GM10266 (cell line): Measurements from ENCODE around the gene CARD6.
"Not testable (repeated sequence)": the region's sequence is repeated elsewhere in the genome, so short reads cannot be mapped to it uniquely, and the experiment has no call there.

Experiments used
- DNase-seq: peaks from one replicate; pipeline ENCODE4 v3.0.0; 2012; ENCODE audit errors: extremely low spot score
- TF ChIP-seq, protein P1 (sequence below): IDR thresholded peaks from 2 replicates; pipeline ENCODE4 v1.5.1; 2012; ENCODE audit warnings: mild to moderate bottlenecking, low read depth; ENCODE audit not compliant: control insufficient read depth, insufficient read depth; ENCODE audit errors: missing control alignments

The CARD6 gene

DNA sequence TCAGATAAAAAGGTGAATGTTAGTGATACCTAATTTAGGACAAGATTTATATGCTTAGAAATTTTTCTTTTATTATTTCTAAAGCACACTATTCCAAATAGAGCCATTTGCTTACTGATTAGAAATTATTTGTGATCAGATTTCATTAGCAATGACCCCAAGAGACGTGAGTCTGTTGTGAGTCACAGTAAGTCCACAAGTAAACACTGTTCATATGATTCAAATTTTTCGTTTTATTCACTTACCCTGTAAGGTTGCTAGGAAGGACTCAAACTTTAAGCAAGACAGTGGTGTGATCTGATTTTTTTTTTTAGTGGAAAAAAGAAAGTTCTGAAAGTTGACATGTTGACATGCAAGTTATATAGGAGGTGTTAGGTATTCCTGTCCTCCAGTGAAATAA is 1.2 kb downstream of the CARD6 start:
- TF ChIP-seq, protein P1, sequence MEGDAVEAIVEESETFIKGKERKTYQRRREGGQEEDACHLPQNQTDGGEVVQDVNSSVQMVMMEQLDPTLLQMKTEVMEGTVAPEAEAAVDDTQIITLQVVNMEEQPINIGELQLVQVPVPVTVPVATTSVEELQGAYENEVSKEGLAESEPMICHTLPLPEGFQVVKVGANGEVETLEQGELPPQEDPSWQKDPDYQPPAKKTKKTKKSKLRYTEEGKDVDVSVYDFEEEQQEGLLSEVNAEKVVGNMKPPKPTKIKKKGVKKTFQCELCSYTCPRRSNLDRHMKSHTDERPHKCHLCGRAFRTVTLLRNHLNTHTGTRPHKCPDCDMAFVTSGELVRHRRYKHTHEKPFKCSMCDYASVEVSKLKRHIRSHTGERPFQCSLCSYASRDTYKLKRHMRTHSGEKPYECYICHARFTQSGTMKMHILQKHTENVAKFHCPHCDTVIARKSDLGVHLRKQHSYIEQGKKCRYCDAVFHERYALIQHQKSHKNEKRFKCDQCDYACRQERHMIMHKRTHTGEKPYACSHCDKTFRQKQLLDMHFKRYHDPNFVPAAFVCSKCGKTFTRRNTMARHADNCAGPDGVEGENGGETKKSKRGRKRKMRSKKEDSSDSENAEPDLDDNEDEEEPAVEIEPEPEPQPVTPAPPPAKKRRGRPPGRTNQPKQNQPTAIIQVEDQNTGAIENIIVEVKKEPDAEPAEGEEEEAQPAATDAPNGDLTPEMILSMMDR, result no peak
- DNase-seq, result no peak

DNA sequence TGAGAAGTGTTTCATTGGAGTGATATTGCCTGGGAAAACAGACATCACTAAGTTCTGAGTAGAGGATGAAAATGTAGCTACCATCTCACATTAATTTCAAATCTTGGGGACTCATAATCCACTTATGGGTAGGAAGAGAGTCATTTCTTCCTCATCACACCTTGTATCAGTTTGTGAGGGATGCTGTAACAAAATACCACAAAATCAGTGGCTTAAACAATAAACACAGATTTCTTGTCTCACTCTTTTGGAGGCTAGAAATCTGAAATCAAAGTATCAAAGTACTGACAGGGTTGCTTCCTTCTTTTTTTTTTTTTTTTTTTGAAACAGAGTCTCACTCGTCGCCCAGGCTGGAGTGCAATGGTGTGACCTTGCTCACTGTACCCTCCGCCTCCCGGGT is 3.4 kb downstream of the CARD6 start:
- TF ChIP-seq, protein P1, result no peak
- no peak for DNase-seq

DNA sequence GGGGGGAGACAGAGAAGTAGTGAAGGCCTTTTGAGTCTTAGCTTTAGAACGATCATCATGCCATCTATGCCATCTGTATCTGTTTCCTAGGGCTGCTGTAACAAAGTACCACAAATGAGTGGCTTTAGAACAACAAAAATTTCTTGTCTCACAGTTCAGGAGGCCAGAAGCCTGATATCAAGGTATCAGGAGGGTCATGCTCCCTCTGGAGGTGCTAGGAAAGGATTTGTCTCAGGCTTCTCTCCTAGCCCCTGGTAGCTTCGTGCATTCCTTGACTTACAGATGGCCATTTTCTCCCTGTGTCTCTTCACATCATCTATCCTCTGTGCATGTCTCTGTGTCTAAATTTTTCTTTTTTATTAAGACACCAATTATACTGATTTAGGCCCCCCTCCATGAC is 5.2 kb downstream of the CARD6 start:
- DNase-seq, result no peak
- TF ChIP-seq, protein P1, result no peak

DNA sequence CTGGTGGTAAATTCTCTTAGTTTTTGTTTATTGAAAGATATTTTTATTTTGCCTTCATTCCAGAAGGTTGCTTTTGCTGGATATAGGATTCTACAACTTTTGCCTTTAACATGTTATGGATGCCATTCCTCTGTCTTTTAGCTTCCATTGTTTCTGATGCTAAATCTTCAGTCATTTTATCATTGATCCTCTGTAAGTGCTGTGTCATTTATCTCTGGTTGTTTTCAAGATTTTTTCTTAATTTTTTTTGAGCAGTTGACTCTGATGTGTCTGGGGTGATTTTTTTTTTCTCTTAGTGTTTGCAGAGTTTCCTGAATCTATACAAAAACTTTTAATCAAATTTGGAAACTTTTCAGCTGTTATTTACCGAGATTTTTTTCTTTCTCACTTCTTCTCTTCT is 6.4 kb downstream of the CARD6 start:
- TF ChIP-seq, protein P1, result no peak
- no peak for DNase-seq

DNA sequence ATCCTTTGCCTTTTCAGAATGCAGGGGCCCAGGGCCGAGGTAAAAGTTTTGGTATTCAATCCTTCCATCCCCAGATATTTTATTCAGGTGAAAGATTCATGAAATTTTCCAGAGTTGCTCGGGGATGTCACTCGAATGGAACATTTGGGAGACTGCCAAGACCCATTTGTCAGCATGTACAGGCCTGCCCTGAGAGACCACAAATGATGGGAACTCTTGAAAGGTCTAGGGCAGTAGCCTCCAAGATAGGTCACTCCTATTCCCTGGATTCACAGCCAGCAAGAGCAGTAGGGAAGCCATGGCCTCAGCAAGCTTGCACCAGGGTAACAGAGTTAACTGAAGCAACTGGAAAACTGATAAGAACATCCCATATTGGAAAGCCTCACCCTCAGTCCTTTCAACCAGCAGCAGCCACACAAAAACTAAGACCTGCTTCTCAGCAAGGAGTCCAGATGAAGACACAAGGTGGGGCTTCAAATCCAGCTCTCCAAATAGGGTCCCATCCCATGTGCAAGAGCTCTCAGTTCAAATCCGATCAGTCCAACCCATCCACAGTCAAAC is 12.5 kb downstream of the CARD6 start:
- TF ChIP-seq, protein P1, result no peak
- DNase-seq, result no peak

DNA sequence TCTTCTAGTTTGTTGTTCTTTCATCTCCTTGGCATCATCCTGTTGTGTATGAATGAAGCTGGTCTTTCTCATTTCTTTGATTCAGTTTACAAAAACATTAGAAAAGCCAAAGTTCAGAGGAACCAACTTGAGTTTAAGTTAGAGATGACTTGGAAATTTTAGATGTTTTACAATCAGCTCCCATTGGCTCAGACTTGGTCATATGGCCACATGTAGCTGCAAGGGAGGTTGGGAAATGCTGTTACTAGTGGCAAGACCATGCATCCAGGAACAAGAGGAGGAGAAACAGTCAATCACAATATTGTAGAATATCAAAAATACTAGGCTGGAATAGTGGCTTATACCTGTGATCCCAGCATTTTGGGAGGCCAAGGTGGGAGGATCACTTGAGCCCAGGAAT is 19.5 kb downstream of the CARD6 start:
- TF ChIP-seq, protein P1, result no peak
- no peak for DNase-seq

DNA sequence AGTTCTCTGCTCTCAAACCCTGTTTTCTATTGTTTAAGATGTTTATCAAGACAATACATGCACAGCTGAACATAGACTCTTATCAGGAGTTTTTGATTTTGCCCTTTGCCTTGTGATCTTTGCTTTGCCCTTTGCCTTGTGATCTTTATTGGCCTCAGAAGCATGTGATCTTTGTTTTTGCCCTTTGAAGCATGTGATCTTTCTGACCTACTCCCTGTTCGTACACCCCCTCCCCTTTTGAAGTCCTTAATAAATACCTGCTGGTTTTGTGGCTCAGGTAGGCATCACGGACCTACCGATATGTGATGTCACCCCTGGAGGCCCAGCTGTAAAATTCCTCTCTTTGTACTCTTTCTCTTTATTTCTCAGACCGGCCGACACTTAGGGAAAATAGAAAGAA is 23.8 kb downstream of the CARD6 start:
- DNase-seq, result not testable (repeated sequence)

DNA sequence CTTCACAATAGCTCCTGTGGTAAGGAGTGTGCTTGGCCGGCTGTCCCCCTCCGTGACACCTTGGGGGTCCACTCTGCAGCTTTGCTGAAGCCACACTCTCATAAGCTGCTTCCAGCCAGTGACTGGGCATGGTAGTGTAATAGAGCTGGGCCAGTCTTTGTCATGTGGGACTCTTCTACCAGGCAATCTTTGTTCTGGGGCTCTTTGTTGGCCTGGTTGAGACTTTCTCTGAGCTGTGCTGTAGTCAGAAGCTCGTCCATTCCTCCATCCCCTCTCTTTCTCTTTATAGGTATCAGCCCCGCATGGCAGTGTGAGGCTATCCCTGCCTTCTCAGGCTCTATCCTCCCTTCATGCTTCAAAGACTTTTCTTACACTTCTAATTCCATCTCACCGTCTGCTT is 25.7 kb downstream of the CARD6 start:
- TF ChIP-seq, protein P1, result no peak
- DNase-seq, result no peak
